DND-41 (cell line): ENCODE data around the gene GJB4.
A peak's percentile ranks its signal among the peaks of the same experiment; 100 is the strongest.

Experiments
- ATAC-seq: fragments of 200-7000 bp; cut with Tn5 transposase; 3 replicates; pipeline ENCODE4 v1.9.1; 2021; ENCODE audit warnings: low read depth; ENCODE audit not compliant: insufficient read depth
- DNase-seq: peaks from one replicate; pipeline ENCODE4 v3.0.0-alpha.2; 2020
- H2AFZ ChIP-seq: 2 replicates; pipeline ENCODE4 v1.6.0; 2012; ENCODE audit warnings: low read depth, low read length
- H3K27ac ChIP-seq: 2 replicates; pipeline ENCODE4 v1.5.1; 2012; ENCODE audit warnings: low read length, inconsistent platforms
- H3K27me3 ChIP-seq: fragments of 200-600 bp; sonication (generic); 2 replicates; pipeline ENCODE4 v1.6.0; 2012; ENCODE audit warnings: low read length, mild to moderate bottlenecking, inconsistent platforms; ENCODE audit not compliant: insufficient read depth, poor library complexity
- H3K36me3 ChIP-seq: 2 replicates; pipeline ENCODE4 v1.5.1; 2012; ENCODE audit warnings: low read length, inconsistent platforms; ENCODE audit not compliant: insufficient read depth
- H3K4me1 ChIP-seq: 2 replicates; pipeline ENCODE4 v1.5.1; 2012; ENCODE audit warnings: mild to moderate bottlenecking, low read length; ENCODE audit not compliant: insufficient read depth
- H3K4me2 ChIP-seq: 2 replicates; pipeline ENCODE4 v1.6.0; 2012; ENCODE audit warnings: mild to moderate bottlenecking, moderate library complexity, low read length, inconsistent platforms; ENCODE audit not compliant: insufficient read depth
- H3K4me3 ChIP-seq, 2 experiments: fragments of 200-600 bp in 1 of 2; shearing (Covaris generic) in 1 of 2; 2 replicates each; pipeline ENCODE4 v1.5.1; 2012 to 2016; ENCODE audit warnings: inconsistent platforms in 2 of 2, low read length in 2 of 2, mild to moderate bottlenecking in 2 of 2, low read depth in 1 of 2, moderate library complexity in 1 of 2
- H3K79me2 ChIP-seq: 2 replicates; pipeline ENCODE4 v1.6.0; 2012; ENCODE audit warnings: low read length, inconsistent platforms; ENCODE audit not compliant: insufficient read depth
- H3K9ac ChIP-seq: 2 replicates; pipeline ENCODE4 v1.6.0; 2012; ENCODE audit warnings: low read depth, mild to moderate bottlenecking, inconsistent platforms, low read length, moderate library complexity
- H3K9me3 ChIP-seq: 2 replicates; pipeline ENCODE4 v1.5.1; 2012; ENCODE audit warnings: low read length, moderate library complexity, mild to moderate bottlenecking, inconsistent platforms; ENCODE audit not compliant: insufficient read depth, severe bottlenecking
- H4K20me1 ChIP-seq: 2 replicates; pipeline ENCODE4 v1.6.0; 2012; ENCODE audit warnings: low read length; ENCODE audit not compliant: insufficient read depth
- CTCF ChIP-seq: IDR thresholded peaks from 2 replicates; pipeline ENCODE4 v1.5.1; 2012; ENCODE audit warnings: borderline replicate concordance, low read length, moderate library complexity, mild to moderate bottlenecking; ENCODE audit not compliant: poor library complexity, severe bottlenecking; ENCODE audit errors: extremely low read depth
- EZH2 ChIP-seq: IDR thresholded peaks from 3 replicates; pipeline ENCODE4 v1.6.1; 2012; ENCODE audit warnings: borderline replicate concordance, low read depth, mild to moderate bottlenecking, moderate library complexity, low read length, inconsistent platforms; ENCODE audit not compliant: severe bottlenecking

GJB4 gene

GRCh38 chr1:34785231-34785874 is 25.8 kb downstream of the GJB4 start:
- no peak for TF ChIP-seq EZH2
- Histone ChIP-seq H3K27ac (no peak overlapping the region), H3K36me3 (no peaks in the 10 kb centered on the region), H4K20me1 (peaks cover 13% of the 10 kb centered on the region; the same call in 1 of the 2 replicates), H3K4me3 (no peak overlapping the region), H3K9ac (no peak overlapping the region), H2AFZ (no peak overlapping the region), H3K4me1 (no peaks in the 10 kb centered on the region), H3K4me2 (no peak overlapping the region), H3K79me2 (no peaks in the 10 kb centered on the region), H3K27me3 (no peaks in the 10 kb centered on the region), H3K9me3 (no peaks in the 10 kb centered on the region)
- ATAC-seq (no peak), DNase-seq (no peak)

GRCh38 chr1:34785875-34786470 is 26.4 kb downstream of the GJB4 start:
- Histone ChIP-seq H3K4me3 (no peak overlapping the region), H3K4me1 (no peaks in the 10 kb centered on the region), H3K9me3 (no peaks in the 10 kb centered on the region), H3K79me2 (no peaks in the 10 kb centered on the region), H3K27me3 (no peaks in the 10 kb centered on the region), H3K4me2 (no peak overlapping the region), H3K27ac (no peak overlapping the region), H3K9ac (no peak overlapping the region), H4K20me1 (peaks cover 13% of the 10 kb centered on the region; the same call in 1 of the 2 replicates), H2AFZ (no peak overlapping the region), H3K36me3 (no peaks in the 10 kb centered on the region)
- TF ChIP-seq CTCF (no peak), EZH2 (no peak)
- DNase-seq (no peak), ATAC-seq (no peak)

GRCh38 chr1:34786521-34787325 is 27.2 kb downstream of the GJB4 start:
- Histone ChIP-seq H3K4me1 (no peaks in the 10 kb centered on the region), H3K27me3 (no peaks in the 10 kb centered on the region), H3K4me3 (no peak overlapping the region), H3K9me3 (no peaks in the 10 kb centered on the region), H3K9ac (no peak overlapping the region), H4K20me1 (peaks cover 13% of the 10 kb centered on the region; the same call in 1 of the 2 replicates), H3K79me2 (no peaks in the 10 kb centered on the region), H2AFZ (no peak overlapping the region), H3K4me2 (no peak overlapping the region), H3K27ac (no peak overlapping the region), H3K36me3 (no peaks in the 10 kb centered on the region)
- TF ChIP-seq CTCF (peak; percentile 93), EZH2 (no peak)
- peak; percentile 63 for DNase-seq
- peak; percentile 90 for ATAC-seq
